Effector memory CD8-positive, alpha-beta T cell (primary cell): Measurements from ENCODE around the gene RALGPS2.

ENCODE experiments used
- ATAC-seq: fragments of 150-1000 bp; cut with Tn5 transposase; replicated peaks from 2 replicates; pipeline ENCODE4 v1.10.0; 2021; ENCODE audit warnings: mild to moderate bottlenecking, moderate library complexity
- DNase-seq, 3 experiments: peaks; one replicate each; pipeline ENCODE4 v3.0.0; 2021
- H3K27ac Mint-ChIP-seq, 2 donors: one replicate each; pipeline ENCODE4 v1.8.0; 2022; ENCODE audit warnings: mild to moderate bottlenecking in 2 of 2, mixed read lengths in 2 of 2, moderate library complexity in 2 of 2
- H3K27me3 Mint-ChIP-seq, 2 donors: one replicate each; pipeline ENCODE4 v1.8.0; 2022; ENCODE audit warnings: mixed read lengths in 2 of 2
- H3K36me3 Mint-ChIP-seq: one replicate; pipeline ENCODE4 v1.8.0; 2022; ENCODE audit warnings: mild to moderate bottlenecking, moderate library complexity, mixed read lengths; ENCODE audit not compliant: insufficient read depth
- H3K4me1 Mint-ChIP-seq, 2 donors: one replicate each; pipeline ENCODE4 v1.8.0; 2022; ENCODE audit warnings: low read depth in 2 of 2, mixed read lengths in 2 of 2
- H3K4me3 Mint-ChIP-seq, 2 donors: one replicate each; pipeline ENCODE4 v1.8.0; 2022; ENCODE audit warnings: mild to moderate bottlenecking in 2 of 2, mixed read lengths in 2 of 2, moderate library complexity in 2 of 2
- H3K9me3 Mint-ChIP-seq, 2 donors: one replicate each; pipeline ENCODE4 v1.8.0; 2022; ENCODE audit warnings: mixed read lengths in 2 of 2

RALGPS2 gene

GRCh38 chr1:178953538-178954324 lies 228.7 kb downstream of the RALGPS2 start:
- no peak for ATAC-seq
- Mint-ChIP-seq H3K27ac (no peak overlapping the region), H3K27me3 (peaks cover 5 to 51% of the 10 kb centered on the region in 2 donors), H3K9me3 (no peaks in the 10 kb centered on the region), H3K4me3 (no peak overlapping the region), H3K4me1 (no peaks in the 10 kb centered on the region), H3K36me3 (no peaks in the 10 kb centered on the region)
- DNase-seq: no peak

GRCh38 chr1:178954325-178954690 lies 229.3 kb downstream of the RALGPS2 start:
- H3K4me1 Mint-ChIP-seq: no peaks in the 10 kb centered on the region
- no peak overlapping the region for H3K27ac Mint-ChIP-seq
- DNase-seq (no peak), ATAC-seq (no peak)
- H3K4me3 Mint-ChIP-seq: no peak overlapping the region
- no peaks in the 10 kb centered on the region for H3K36me3 Mint-ChIP-seq
- no peaks in the 10 kb centered on the region for H3K9me3 Mint-ChIP-seq
- peaks cover 5 to 46% of the 10 kb centered on the region in 2 donors for H3K27me3 Mint-ChIP-seq

GRCh38 chr1:178954937-178955336 lies 229.9 kb downstream of the RALGPS2 start:
- no peak for DNase-seq

GRCh38 chr1:178955391-178955954 lies 230.4 kb downstream of the RALGPS2 start:
- Mint-ChIP-seq H3K4me3 (no peak overlapping the region), H3K9me3 (no peaks in the 10 kb centered on the region), H3K27me3 (peaks cover 5 to 46% of the 10 kb centered on the region in 2 donors), H3K36me3 (no peaks in the 10 kb centered on the region), H3K27ac (no peak overlapping the region), H3K4me1 (peaks cover 0 to 2% of the 10 kb centered on the region in 2 donors)
- no peak for ATAC-seq
- DNase-seq: no peak

More at GRCh38 chr1:178954937-178955336, 229.9 kb downstream of the RALGPS2 start:
- Mint-ChIP-seq H3K9me3 (no peaks in the 10 kb centered on the region), H3K27ac (no peak overlapping the region), H3K4me1 (peaks cover 0 to 2% of the 10 kb centered on the region in 2 donors), H3K36me3 (no peaks in the 10 kb centered on the region), H3K27me3 (peaks cover 5 to 46% of the 10 kb centered on the region in 2 donors), H3K4me3 (no peak overlapping the region)
- ATAC-seq: no peak

- Mint-ChIP-seq H3K27me3 (peaks cover 5 to 31% of the 10 kb centered on the region in 2 donors), H3K36me3 (no peaks in the 10 kb centered on the region), H3K9me3 (no peaks in the 10 kb centered on the region), H3K4me1 (peaks cover 0 to 2% of the 10 kb centered on the region in 2 donors), H3K27ac (no peak overlapping the region), H3K4me3 (no peak overlapping the region)
- ATAC-seq: no peak
- DNase-seq: no peak
Measured at GRCh38 chr1:178958491-178958890, 233.4 kb downstream of the RALGPS2 start.

- H3K27ac Mint-ChIP-seq: no peak overlapping the region
- H3K36me3 Mint-ChIP-seq: no peaks in the 10 kb centered on the region
- no peak for DNase-seq
- peaks cover 0 to 2% of the 10 kb centered on the region in 2 donors for H3K4me1 Mint-ChIP-seq
- no peaks in the 10 kb centered on the region for H3K9me3 Mint-ChIP-seq
- H3K4me3 Mint-ChIP-seq: no peak overlapping the region
- H3K27me3 Mint-ChIP-seq: peaks cover 16 to 29% of the 10 kb centered on the region in 2 donors
- no peak for ATAC-seq
Measured at GRCh38 chr1:178959543-178960460, 234.8 kb downstream of the RALGPS2 start.

- ATAC-seq: no peak
- DNase-seq: no peak
- no peaks in the 10 kb centered on the region for H3K36me3 Mint-ChIP-seq
- peaks cover 0 to 2% of the 10 kb centered on the region in 2 donors for H3K4me1 Mint-ChIP-seq
- H3K27ac Mint-ChIP-seq: no peak overlapping the region
- peaks cover 16 to 27% of the 10 kb centered on the region in 2 donors for H3K27me3 Mint-ChIP-seq
- H3K4me3 Mint-ChIP-seq: no peak overlapping the region
- no peaks in the 10 kb centered on the region for H3K9me3 Mint-ChIP-seq
Measured at GRCh38 chr1:178960482-178961240, 235.6 kb downstream of the RALGPS2 start.

GRCh38 chr1:178961331-178961730 lies 236.3 kb downstream of the RALGPS2 start:
- Mint-ChIP-seq H3K36me3 (no peaks in the 10 kb centered on the region), H3K27ac (no peak overlapping the region), H3K4me1 (peaks cover 0 to 2% of the 10 kb centered on the region in 2 donors), H3K27me3 (peaks cover 12 to 21% of the 10 kb centered on the region in 2 donors), H3K9me3 (no peaks in the 10 kb centered on the region), H3K4me3 (no peak overlapping the region)
- DNase-seq: no peak
- ATAC-seq: no peak

- ATAC-seq (no peak), DNase-seq (no peak)
- Mint-ChIP-seq H3K4me1 (peaks cover 0 to 2% of the 10 kb centered on the region in 2 donors), H3K27ac (no peak overlapping the region), H3K9me3 (no peaks in the 10 kb centered on the region), H3K4me3 (no peak overlapping the region), H3K36me3 (no peaks in the 10 kb centered on the region), H3K27me3 (peaks cover 12 to 16% of the 10 kb centered on the region in 2 donors)
Measured at GRCh38 chr1:178961868-178962267, 236.8 kb downstream of the RALGPS2 start.

GRCh38 chr1:178962853-178963711 lies 238.0 kb downstream of the RALGPS2 start:
- H3K9me3 Mint-ChIP-seq: no peaks in the 10 kb centered on the region
- no peaks in the 10 kb centered on the region for H3K36me3 Mint-ChIP-seq
- peaks cover 15 to 17% of the 10 kb centered on the region in 2 donors for H3K27me3 Mint-ChIP-seq
- H3K27ac Mint-ChIP-seq: no peak overlapping the region
- peaks cover 0 to 2% of the 10 kb centered on the region in 2 donors for H3K4me1 Mint-ChIP-seq
- H3K4me3 Mint-ChIP-seq: no peak overlapping the region
- ATAC-seq (no peak), DNase-seq (no peak)

GRCh38 chr1:178964469-178965330 lies 239.7 kb downstream of the RALGPS2 start:
- Mint-ChIP-seq H3K27me3 (peaks cover 15 to 23% of the 10 kb centered on the region in 2 donors), H3K36me3 (no peaks in the 10 kb centered on the region), H3K4me3 (no peak overlapping the region), H3K27ac (no peak overlapping the region), H3K4me1 (peaks cover 0 to 1% of the 10 kb centered on the region in 2 donors), H3K9me3 (no peaks in the 10 kb centered on the region)
- ATAC-seq (no peak), DNase-seq (no peak)
